ENCODE measurements around the gene CHCHD3. TPM values are rescaled to one million over a fixed set of nuclear protein-coding genes. Genes with fewer than 3 reads are reported as not detected.

Gene CHCHD3
- total and polyA plus RNA-seq, 2 donors from 2014 or later, result 53.9 to 77.3 TPM

DNA sequence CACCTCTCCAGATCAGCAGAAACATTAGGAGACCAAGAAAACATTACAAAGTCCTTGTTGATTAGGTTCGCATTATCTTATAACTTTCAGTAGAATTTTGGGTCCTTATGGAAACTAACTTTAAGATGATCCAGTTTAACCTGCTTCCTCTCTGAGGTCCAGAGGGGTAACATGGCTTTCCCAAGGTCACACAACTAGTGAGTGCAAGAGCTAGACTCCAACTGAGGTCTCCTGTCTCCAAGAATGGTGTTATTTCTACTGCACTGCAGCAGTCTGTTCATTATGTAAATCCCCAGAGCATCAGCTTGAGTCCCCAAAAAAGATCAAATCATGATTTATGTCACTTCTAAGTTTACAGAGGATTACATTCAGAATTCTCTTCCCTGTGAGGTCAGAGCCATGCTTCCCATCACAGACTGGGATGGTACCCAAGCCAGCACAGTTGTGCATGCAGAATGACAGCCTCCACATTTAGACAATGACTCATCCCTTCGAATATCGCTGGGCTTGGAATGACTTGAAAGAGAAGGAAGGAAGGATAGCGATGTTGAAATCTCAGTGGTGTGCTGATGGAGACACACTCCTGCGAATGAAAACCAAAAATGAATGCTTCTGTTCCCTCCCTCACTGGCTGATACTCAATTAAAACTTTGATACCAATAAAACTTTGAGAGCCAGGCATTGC, 342.5 kb downstream of the CHCHD3 start:
- FAIRE-seq, result no peak
- H3K36me3 ChIP-seq (ENCODE audit: control insufficient read depth in 2 of 3, insufficient read depth in 3 of 3, low read length in 3 of 3), result no peaks in the 10 kb centered on the region
- no peaks in the 10 kb centered on the region for H3K4me1 ChIP-seq (ENCODE audit: control insufficient read depth in 2 of 3, insufficient read depth in 2 of 3, low read depth in 1 of 3, low read length in 3 of 3)
- TF ChIP-seq, protein P1, sequence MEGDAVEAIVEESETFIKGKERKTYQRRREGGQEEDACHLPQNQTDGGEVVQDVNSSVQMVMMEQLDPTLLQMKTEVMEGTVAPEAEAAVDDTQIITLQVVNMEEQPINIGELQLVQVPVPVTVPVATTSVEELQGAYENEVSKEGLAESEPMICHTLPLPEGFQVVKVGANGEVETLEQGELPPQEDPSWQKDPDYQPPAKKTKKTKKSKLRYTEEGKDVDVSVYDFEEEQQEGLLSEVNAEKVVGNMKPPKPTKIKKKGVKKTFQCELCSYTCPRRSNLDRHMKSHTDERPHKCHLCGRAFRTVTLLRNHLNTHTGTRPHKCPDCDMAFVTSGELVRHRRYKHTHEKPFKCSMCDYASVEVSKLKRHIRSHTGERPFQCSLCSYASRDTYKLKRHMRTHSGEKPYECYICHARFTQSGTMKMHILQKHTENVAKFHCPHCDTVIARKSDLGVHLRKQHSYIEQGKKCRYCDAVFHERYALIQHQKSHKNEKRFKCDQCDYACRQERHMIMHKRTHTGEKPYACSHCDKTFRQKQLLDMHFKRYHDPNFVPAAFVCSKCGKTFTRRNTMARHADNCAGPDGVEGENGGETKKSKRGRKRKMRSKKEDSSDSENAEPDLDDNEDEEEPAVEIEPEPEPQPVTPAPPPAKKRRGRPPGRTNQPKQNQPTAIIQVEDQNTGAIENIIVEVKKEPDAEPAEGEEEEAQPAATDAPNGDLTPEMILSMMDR (IDR thresholded peaks at IDR 0.05; ENCODE audit: borderline replicate concordance, extremely low read depth, insufficient read depth), result no peak
- no peaks in the 10 kb centered on the region for H3K27me3 ChIP-seq (ENCODE audit: control insufficient read depth, insufficient read depth, low read length)
- no peak overlapping the region for H3K27ac ChIP-seq (ENCODE audit: low read depth in 2 of 2, low read length in 2 of 2)
- intact Hi-C loops (cut with DNase I), result no loop called here
- no peak overlapping the region for H3K9ac ChIP-seq (ENCODE audit: low read length in 3 of 3)
- no peak for DNase-seq
- no peak overlapping the region for H3K4me3 ChIP-seq (ENCODE audit: low read length in 3 of 3)
- H3K9me3 ChIP-seq (ENCODE audit: control insufficient read depth in 2 of 3, insufficient read depth in 1 of 3, low read length in 3 of 3), result peaks cover 0 to 3% (median 0%) of the 10 kb centered on the region in 3 donors

DNA sequence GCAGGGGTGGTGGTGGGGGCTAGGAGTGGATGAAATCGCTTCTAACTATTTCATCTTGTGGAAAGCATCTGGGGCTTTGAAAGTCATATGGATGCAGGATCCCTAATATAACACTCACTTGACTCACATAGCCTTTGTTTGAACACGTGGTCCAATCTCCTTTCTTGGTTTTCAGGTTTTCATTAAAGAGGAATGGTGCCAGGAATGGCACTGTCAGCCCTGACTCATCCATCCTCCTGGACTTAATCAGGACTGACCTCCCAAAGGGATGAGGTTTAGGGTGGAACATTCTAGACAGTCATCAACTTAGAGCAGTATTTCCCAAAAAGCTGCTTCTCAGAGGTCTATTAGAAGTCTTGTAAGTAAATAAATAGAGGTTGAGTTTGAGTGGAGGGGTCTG, 343.6 kb downstream of the CHCHD3 start:
- intact Hi-C loops (cut with DNase I), result no loop called here
- no peak overlapping the region for H3K27ac ChIP-seq (ENCODE audit: low read depth in 2 of 2, low read length in 2 of 2)
- no peak overlapping the region for H3K9ac ChIP-seq (ENCODE audit: low read length in 3 of 3)
- no peaks in the 10 kb centered on the region for H3K36me3 ChIP-seq (ENCODE audit: control insufficient read depth in 2 of 3, insufficient read depth in 3 of 3, low read length in 3 of 3)
- no peaks in the 10 kb centered on the region for H3K9me3 ChIP-seq (ENCODE audit: control insufficient read depth in 2 of 3, insufficient read depth in 1 of 3, low read length in 3 of 3)
- no peaks in the 10 kb centered on the region for H3K27me3 ChIP-seq (ENCODE audit: control insufficient read depth, insufficient read depth, low read length)
- H3K4me1 ChIP-seq (ENCODE audit: control insufficient read depth in 2 of 3, insufficient read depth in 2 of 3, low read depth in 1 of 3, low read length in 3 of 3), result no peaks in the 10 kb centered on the region
- TF ChIP-seq, protein P1 (IDR thresholded peaks at IDR 0.05; ENCODE audit: borderline replicate concordance, extremely low read depth, insufficient read depth), result no peak
- no peak overlapping the region for H3K4me3 ChIP-seq (ENCODE audit: low read length in 3 of 3)
- no peak for DNase-seq
- no peak for FAIRE-seq

DNA sequence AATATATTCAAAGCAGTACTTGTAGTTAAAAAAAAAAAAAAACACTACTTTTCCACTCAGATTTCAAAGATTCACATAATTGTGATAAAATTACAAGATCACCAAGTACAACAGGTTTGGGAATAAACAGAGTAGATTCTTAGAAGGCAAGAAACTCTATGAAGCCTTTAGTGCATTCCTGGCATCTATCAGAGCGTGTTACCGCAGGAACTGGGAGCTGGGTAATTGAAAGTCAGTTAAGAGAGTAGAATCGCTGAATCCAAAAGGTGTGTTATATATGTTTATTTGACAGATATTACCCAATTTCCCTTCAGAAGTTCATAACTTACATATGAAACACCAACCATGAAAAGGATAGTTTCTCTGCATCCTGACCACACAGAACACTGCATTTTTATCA, 346.4 kb downstream of the CHCHD3 start:
- no peak overlapping the region for H3K27ac ChIP-seq (ENCODE audit: low read depth in 2 of 2, low read length in 2 of 2)
- TF ChIP-seq, protein P1 (IDR thresholded peaks at IDR 0.05; ENCODE audit: borderline replicate concordance, extremely low read depth, insufficient read depth), result no peak
- no peak overlapping the region for H3K9ac ChIP-seq (ENCODE audit: low read length in 3 of 3)
- H3K4me3 ChIP-seq (ENCODE audit: low read length in 3 of 3), result no peak overlapping the region
- H3K9me3 ChIP-seq (ENCODE audit: control insufficient read depth in 2 of 3, insufficient read depth in 1 of 3, low read length in 3 of 3), result no peaks in the 10 kb centered on the region
- FAIRE-seq (peak; percentile 64), DNase-seq (peak in 3 of 5 donors; percentile 40 to 83 (median 80))
- H3K4me1 ChIP-seq (ENCODE audit: control insufficient read depth in 2 of 3, insufficient read depth in 2 of 3, low read depth in 1 of 3, low read length in 3 of 3), result no peaks in the 10 kb centered on the region
- no peaks in the 10 kb centered on the region for H3K27me3 ChIP-seq (ENCODE audit: control insufficient read depth, insufficient read depth, low read length)
- no peaks in the 10 kb centered on the region for H3K36me3 ChIP-seq (ENCODE audit: control insufficient read depth in 2 of 3, insufficient read depth in 3 of 3, low read length in 3 of 3)
- intact Hi-C loops (cut with DNase I), result no loop called here

Other genes with a start within 250 kb of the CHCHD3 start
- gene EXOC4, start 171.0 kb upstream of the CHCHD3 start, total RNA-seq, result 78.7 TPM
- 22.8 TPM for gene EXOC4, start 171.0 kb upstream of the CHCHD3 start, polyA plus RNA-seq (ENCODE audit: insufficient read depth, low read depth, low replicate concordance)

Measured in kidney (tissue), 14 donors.